Vagina (tissue), 2 donors: ENCODE results near the gene POLR3E.

Experiments
- POLR2A ChIP-seq, 2 donors: fragments of 450-650 bp; IDR thresholded peaks; one replicate each; pipeline ENCODE4 v1.6.1; 2017; ENCODE audit warnings: antibody characterized with exemption in 2 of 2, mild to moderate bottlenecking in 2 of 2, moderate library complexity in 2 of 2
- TF ChIP-seq, protein P1 (sequence below), 3 experiments: fragments of 450-650 bp in 2 of 3; fragments of 200-600 bp in 1 of 3; sonication (generic) in 1 of 3; IDR thresholded peaks; one replicate each; pipeline ENCODE4 v1.5.1; 2017 to 2019; ENCODE audit warnings: antibody characterized with exemption in 3 of 3, mild to moderate bottlenecking in 2 of 3, moderate library complexity in 2 of 3

DNA sequence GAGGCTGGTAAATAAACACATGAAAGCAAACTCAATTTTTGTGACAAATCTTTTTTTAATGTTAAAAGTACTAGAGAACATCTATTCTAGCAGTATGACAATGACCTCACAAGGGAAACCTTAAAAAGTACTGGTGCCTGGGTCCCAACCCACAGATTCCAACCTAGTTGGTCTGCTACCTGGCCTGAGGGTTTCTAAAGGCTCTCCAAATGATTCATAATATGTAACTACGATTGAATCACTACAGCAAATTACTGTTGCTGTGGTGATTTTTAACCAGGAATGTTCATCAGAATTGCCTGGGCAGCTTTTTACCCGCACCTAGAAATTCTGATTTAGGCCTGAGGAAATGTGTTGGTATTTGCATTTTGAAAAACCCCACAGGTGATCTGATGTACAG, 51.1 kb downstream of the POLR3E start:
- TF ChIP-seq, protein P1, sequence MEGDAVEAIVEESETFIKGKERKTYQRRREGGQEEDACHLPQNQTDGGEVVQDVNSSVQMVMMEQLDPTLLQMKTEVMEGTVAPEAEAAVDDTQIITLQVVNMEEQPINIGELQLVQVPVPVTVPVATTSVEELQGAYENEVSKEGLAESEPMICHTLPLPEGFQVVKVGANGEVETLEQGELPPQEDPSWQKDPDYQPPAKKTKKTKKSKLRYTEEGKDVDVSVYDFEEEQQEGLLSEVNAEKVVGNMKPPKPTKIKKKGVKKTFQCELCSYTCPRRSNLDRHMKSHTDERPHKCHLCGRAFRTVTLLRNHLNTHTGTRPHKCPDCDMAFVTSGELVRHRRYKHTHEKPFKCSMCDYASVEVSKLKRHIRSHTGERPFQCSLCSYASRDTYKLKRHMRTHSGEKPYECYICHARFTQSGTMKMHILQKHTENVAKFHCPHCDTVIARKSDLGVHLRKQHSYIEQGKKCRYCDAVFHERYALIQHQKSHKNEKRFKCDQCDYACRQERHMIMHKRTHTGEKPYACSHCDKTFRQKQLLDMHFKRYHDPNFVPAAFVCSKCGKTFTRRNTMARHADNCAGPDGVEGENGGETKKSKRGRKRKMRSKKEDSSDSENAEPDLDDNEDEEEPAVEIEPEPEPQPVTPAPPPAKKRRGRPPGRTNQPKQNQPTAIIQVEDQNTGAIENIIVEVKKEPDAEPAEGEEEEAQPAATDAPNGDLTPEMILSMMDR (IDR thresholded peaks at IDR 0.05), result no peak
- no peak for TF ChIP-seq POLR2A (IDR thresholded peaks at IDR 0.05)
